Esophagus muscularis mucosa (tissue), 4 donors: ENCODE results near the gene METRNL. TPM values are rescaled to one million over a fixed set of nuclear protein-coding genes. Genes with fewer than 3 reads are reported as not detected.

Source experiments
- DNase-seq: peaks from one replicate; pipeline ENCODE4 v3.0.0-alpha.2; 2017; ENCODE audit errors: extremely low spot score
- H3K27ac ChIP-seq, 4 donors: fragments of 200-600 bp; sonication (generic); replicated peaks in 1 of 4; 1 replicate in 3 of 4; 2 replicates in 1 of 4; pipeline ENCODE4 v1.5.1; 2016 to 2019; ENCODE audit warnings: mild to moderate bottlenecking in 1 of 4
- H3K27me3 ChIP-seq, 4 donors: fragments of 200-600 bp; sonication (generic); one replicate each; pipeline versions ENCODE4 v1.5.1 to v1.6.0; 2016 to 2019
- H3K36me3 ChIP-seq, 4 donors: fragments of 200-600 bp; sonication (generic); one replicate each; pipeline ENCODE4 v1.5.1; 2016 to 2019
- H3K4me1 ChIP-seq, 4 donors: fragments of 200-600 bp; sonication (generic); one replicate each; pipeline ENCODE4 v1.5.1; 2016 to 2019
- H3K4me3 ChIP-seq, 4 donors: fragments of 200-600 bp; sonication (generic); 1 replicate in 2 of 4; 2 replicates in 2 of 4; pipeline ENCODE4 v1.5.1; 2016 to 2019; ENCODE audit warnings: mild to moderate bottlenecking in 4 of 4, moderate library complexity in 1 of 4
- H3K9me3 ChIP-seq, 4 donors: fragments of 200-600 bp; sonication (generic); 1 replicate in 3 of 4; 2 replicates in 1 of 4; pipeline ENCODE4 v1.5.1; 2016 to 2019
- CTCF ChIP-seq, 3 experiments: fragments of 200-600 bp in 2 of 3; fragments of 450-650 bp in 1 of 3; sonication (generic) in 2 of 3; IDR thresholded peaks; one replicate each; pipeline ENCODE4 v1.5.1; 2017 to 2019; ENCODE audit warnings: antibody characterized with exemption in 3 of 3, mild to moderate bottlenecking in 2 of 3, moderate library complexity in 1 of 3
- EP300 ChIP-seq: sonication (generic); formaldehyde crosslinking; IDR thresholded peaks from one replicate; pipeline ENCODE4 v1.6.1; 2017; ENCODE audit warnings: antibody characterized with exemption
- POLR2A ChIP-seq: fragments of 450-650 bp; IDR thresholded peaks from one replicate; pipeline ENCODE4 v1.6.1; 2017; ENCODE audit warnings: antibody characterized with exemption, moderate library complexity, mild to moderate bottlenecking, low read depth
- POLR2AphosphoS5 ChIP-seq, 2 donors: sonication (generic); formaldehyde crosslinking; IDR thresholded peaks; one replicate each; pipeline ENCODE4 v1.6.1; 2017; ENCODE audit warnings: antibody characterized with exemption in 2 of 2
- WGBS: methylation state at CpG from one replicate; pipeline ENCODE4 v1.1.5; 2018; 5-methylcytosine and 5-hydroxymethylcytosine counted together
- intact Hi-C: fragments of 100-400 bp; cut with DNase I; formaldehyde crosslinking; loops from one replicate; pipeline ENCODE4 v1.15.1; 2023
- total RNA-seq, 4 donors: library from RNA; depleted of rRNA; stranded (reverse); fragments of >200 nt; gene quantifications; one replicate each; pipeline versions ENCODE4 v1.1.0 to v1.2.1, GENCODE V29; 2016

The METRNL gene
- total RNA-seq, 4 donors from 2014 or later: 36.5 to 124 (median 61.5) TPM

GRCh38 chr17:83109793-83110645 lies 30.6 kb downstream of the METRNL start:
- Histone ChIP-seq H3K9me3 (no peaks in the 10 kb centered on the region), H3K27ac (peak overlapping the region; percentile 64 to 80 (median 77)), H3K27me3 (peaks cover 0 to 16% (median 0%) of the 10 kb centered on the region in 4 donors), H3K4me3 (peak overlapping the region; percentile 41 to 55 (median 51)), H3K4me1 (peaks cover 22 to 52% (median 44%) of the 10 kb centered on the region in 4 donors), H3K36me3 (no peaks in the 10 kb centered on the region)
- intact Hi-C loops: no loop called here
- 32% methylated on average over 35 of the region's 37 CpGs for WGBS
- peak; percentile 95 for DNase-seq
- no peak for TF ChIP-seq POLR2A
- TF ChIP-seq CTCF (IDR thresholded peaks at IDR 0.05): no peak
- TF ChIP-seq POLR2AphosphoS5 (IDR thresholded peaks at IDR 0.05): peak; percentile 70 to 84
- TF ChIP-seq EP300: no peak

GRCh38 chr17:83110735-83111134 lies 31.3 kb downstream of the METRNL start:
- Histone ChIP-seq H3K27ac (peak overlapping the region; percentile 64 to 80 (median 77)), H3K36me3 (no peaks in the 10 kb centered on the region), H3K27me3 (peaks cover 0 to 16% (median 0%) of the 10 kb centered on the region in 4 donors), H3K9me3 (no peaks in the 10 kb centered on the region), H3K4me1 (peaks cover 22 to 45% (median 37%) of the 10 kb centered on the region in 4 donors), H3K4me3 (peak overlapping the region; percentile 41 to 55 (median 51))
- 48% methylated on average over 16 of the region's 16 CpGs for WGBS
- no peak for DNase-seq
- TF ChIP-seq EP300 (no peak), POLR2A (no peak)
- intact Hi-C loops: no loop called here

GRCh38 chr17:83111516-83112282 lies 32.3 kb downstream of the METRNL start:
- no peak for DNase-seq
- intact Hi-C loops: no loop called here
- no peaks in the 10 kb centered on the region for H3K36me3 ChIP-seq

GRCh38 chr17:83113381-83113780 lies 34.0 kb downstream of the METRNL start:
- no CpG with 5 or more reads among the region's 11 CpGs for WGBS
- H3K27ac ChIP-seq: no peak overlapping the region

More at GRCh38 chr17:83111516-83112282, 32.3 kb downstream of the METRNL start:
- no peak overlapping the region for H3K4me3 ChIP-seq
- no peak for TF ChIP-seq POLR2AphosphoS5 (IDR thresholded peaks at IDR 0.05)
- no peak for TF ChIP-seq EP300
- TF ChIP-seq POLR2A: no peak
- TF ChIP-seq CTCF (IDR thresholded peaks at IDR 0.05): no peak
- peak overlapping the region in 2 of 4 donors; percentile 75 to 79 for H3K27ac ChIP-seq
- 94% methylated on average over 27 of the region's 35 CpGs for WGBS
- peaks cover 0 to 16% (median 0%) of the 10 kb centered on the region in 4 donors for H3K27me3 ChIP-seq
- H3K4me1 ChIP-seq: peaks cover 22 to 35% (median 30%) of the 10 kb centered on the region in 4 donors
- H3K9me3 ChIP-seq: no peaks in the 10 kb centered on the region

More at GRCh38 chr17:83113381-83113780, 34.0 kb downstream of the METRNL start:
- Histone ChIP-seq H3K36me3 (no peaks in the 10 kb centered on the region), H3K27me3 (peaks cover 0 to 8% (median 0%) of the 10 kb centered on the region in 4 donors), H3K4me1 (peaks cover 22 to 29% (median 26%) of the 10 kb centered on the region in 4 donors), H3K9me3 (no peaks in the 10 kb centered on the region), H3K4me3 (no peak overlapping the region)
- TF ChIP-seq EP300 (no peak), POLR2AphosphoS5 (IDR thresholded peaks at IDR 0.05) (no peak), POLR2A (no peak), CTCF (IDR thresholded peaks at IDR 0.05) (no peak)
- intact Hi-C loops: no loop called here
- no peak for DNase-seq
